ENCODE measurements around the gene SVOPL. TPM values are rescaled to one million over a fixed set of nuclear protein-coding genes. Genes with fewer than 3 reads are reported as not detected.
A peak's percentile ranks its signal among the peaks of the same experiment; 100 is the strongest.

Gene SVOPL
- total and polyA plus RNA-seq, 9 of the 15 experiments (the other 6 are each of a cell fraction or from before 2014, with no cell fraction given): 0.13 to 0.42 (median 0.20) TPM; not detected in 6

GRCh38 chr7:138654616-138655015, 46.5 kb downstream of the SVOPL start:
- peaks cover under 1 to 8% of the 10 kb centered on the region in 2 experiments; a peak in 4 of 5 replicates for H3K27me3 ChIP-seq (ENCODE audit: control insufficient read depth in 2 of 2, insufficient read depth in 2 of 2, low read length in 2 of 2)
- in situ Hi-C loops (cut with MboI) (no loop called here), intact Hi-C loops (cut with micrococcal nuclease) (no loop called here)
- no peak overlapping the region for H3K4me3 ChIP-seq
- no peak overlapping the region for H3K9ac ChIP-seq (ENCODE audit: insufficient read depth in 1 of 2, low read depth in 2 of 2, low read length in 2 of 2)
- DNase-seq (ENCODE audit: extremely low read depth in 1 of 4, low spot score in 3 of 4) (no peak), ATAC-seq (no peak), FAIRE-seq (no peak)
- H3K9me1 ChIP-seq (ENCODE audit: control insufficient read depth, insufficient read depth, low read length): no peaks in the 10 kb centered on the region
- H4K20me1 ChIP-seq (replicated peaks; ENCODE audit: control insufficient read depth, insufficient read depth, low read length): no peaks in the 10 kb centered on the region
- ChIA-PET POLR2A (interaction anchor here (0.6 kb wide), 1 partner anchor 705 kb away, joined by 3 read pairs; no protein-coding TSS in a partner anchor), CTCF (ENCODE audit: low intra/inter-chr PET ratio) (no interaction called here)
- no peaks in the 10 kb centered on the region for H3K9me3 ChIP-seq (replicated peaks; ENCODE audit: control insufficient read depth, insufficient read depth, low read depth, low read length)
- no TSS peak for BruUV-seq (replicated peaks)
- H3K4me1 ChIP-seq (replicated peaks in 1 of 2; ENCODE audit: control insufficient read depth in 2 of 2, insufficient read depth in 2 of 2, low read length in 2 of 2): no peaks in the 10 kb centered on the region
- TF ChIP-seq TSC22D4 (tag; IDR thresholded peaks at IDR 0.05): no peak
- TF ChIP-seq ZKSCAN1 (IDR thresholded peaks at IDR 0.05; ENCODE audit: low read depth, low read length): peak; percentile 68; the same call in 1 of the 2 replicates
- TF ChIP-seq SPI1 (IDR thresholded peaks at IDR 0.05; ENCODE audit: borderline replicate concordance, low read depth, low read length): peak; percentile 62; the same call in 1 of the 2 replicates
- H3K27ac ChIP-seq (ENCODE audit: extremely low read depth, low read depth, low read length): no peak overlapping the region
- 0% methylated on average over 5 of the region's 5 CpGs for WGBS (ENCODE audit: insufficient coverage, low coverage, missing lambda C conversion rate)
- H3K4me2 ChIP-seq (ENCODE audit: insufficient read depth, low read length): no peak overlapping the region
- no peaks in the 10 kb centered on the region for H3K79me2 ChIP-seq (ENCODE audit: control insufficient read depth, insufficient read depth, low read length)
- H3K36me3 ChIP-seq (ENCODE audit: control insufficient read depth, insufficient read depth, low read length): no peaks in the 10 kb centered on the region
- no peak overlapping the region for H2AFZ ChIP-seq (ENCODE audit: low read depth, low read length)

GRCh38 chr7:138649506-138649905, 51.7 kb downstream of the SVOPL start:
- in situ Hi-C loops (cut with MboI): no loop called here
- FAIRE-seq: no peak
- no peak for ATAC-seq

More at GRCh38 chr7:138649506-138649905, 51.7 kb downstream of the SVOPL start:
- Histone ChIP-seq H3K4me3 (no peak overlapping the region), H3K4me1 (replicated peaks in 1 of 2; ENCODE audit: control insufficient read depth in 2 of 2, insufficient read depth in 2 of 2, low read length in 2 of 2) (no peaks in the 10 kb centered on the region), H3K9me3 (replicated peaks; ENCODE audit: control insufficient read depth, insufficient read depth, low read depth, low read length) (no peaks in the 10 kb centered on the region), H3K9me1 (ENCODE audit: control insufficient read depth, insufficient read depth, low read length) (no peaks in the 10 kb centered on the region), H3K4me2 (ENCODE audit: insufficient read depth, low read length) (no peak overlapping the region), H3K79me2 (ENCODE audit: control insufficient read depth, insufficient read depth, low read length) (no peaks in the 10 kb centered on the region), H3K27me3 (ENCODE audit: control insufficient read depth in 2 of 2, insufficient read depth in 2 of 2, low read length in 2 of 2) (peaks cover 12 to 32% of the 10 kb centered on the region in 2 experiments; a peak in 4 of 5 replicates), H3K36me3 (ENCODE audit: control insufficient read depth, insufficient read depth, low read length) (no peaks in the 10 kb centered on the region), H4K20me1 (replicated peaks; ENCODE audit: control insufficient read depth, insufficient read depth, low read length) (no peaks in the 10 kb centered on the region), H3K9ac (ENCODE audit: insufficient read depth in 1 of 2, low read depth in 2 of 2, low read length in 2 of 2) (no peak overlapping the region), H2AFZ (ENCODE audit: low read depth, low read length) (no peak overlapping the region), H3K27ac (ENCODE audit: extremely low read depth, low read depth, low read length) (no peak overlapping the region)
- no peak for DNase-seq (ENCODE audit: extremely low read depth in 1 of 4, low spot score in 3 of 4)
- intact Hi-C loops (cut with micrococcal nuclease): loop anchor here (1.0 to 5.0 kb wide), 3 partner anchors 88 to 489 kb away; no protein-coding TSS in a partner anchor
- ChIA-PET CTCF (ENCODE audit: low intra/inter-chr PET ratio) (no interaction called here), POLR2A (no interaction called here)
- WGBS (ENCODE audit: insufficient coverage, low coverage, missing lambda C conversion rate): 1% methylated on average over 5 of the region's 5 CpGs
- TF ChIP-seq CBFA2T3 (IDR thresholded peaks at IDR 0.05) (no peak), CEBPB (tag; IDR thresholded peaks at IDR 0.05) (peak; percentile 43)
- no TSS peak for BruUV-seq (replicated peaks)

All from K562 (cell line).